Glomerular endothelial cell (primary cell): Measurements from ENCODE around the gene KIF18A. TPM values are rescaled to one million over a fixed set of nuclear protein-coding genes. Genes with fewer than 3 reads are reported as not detected.

Experiments
- DNase-seq: peaks from one replicate; pipeline ENCODE4 v3.0.0-alpha.2; 2011; ENCODE audit warnings: low read depth, low spot score; ENCODE audit errors: extremely low read depth
- total RNA-seq: library from RNA; depleted of rRNA; stranded (reverse); fragments of >200 nt; gene quantifications from 2 replicates; pipeline ENCODE4 v1.2.3, GENCODE V29; 2015

KIF18A gene
- total RNA-seq, 1 donor from 2014 or later = 3.4 TPM

GRCh38 chr11:28049338-28050216 is 58.4 kb downstream of the KIF18A start:
- DNase-seq = no peak

DNA sequence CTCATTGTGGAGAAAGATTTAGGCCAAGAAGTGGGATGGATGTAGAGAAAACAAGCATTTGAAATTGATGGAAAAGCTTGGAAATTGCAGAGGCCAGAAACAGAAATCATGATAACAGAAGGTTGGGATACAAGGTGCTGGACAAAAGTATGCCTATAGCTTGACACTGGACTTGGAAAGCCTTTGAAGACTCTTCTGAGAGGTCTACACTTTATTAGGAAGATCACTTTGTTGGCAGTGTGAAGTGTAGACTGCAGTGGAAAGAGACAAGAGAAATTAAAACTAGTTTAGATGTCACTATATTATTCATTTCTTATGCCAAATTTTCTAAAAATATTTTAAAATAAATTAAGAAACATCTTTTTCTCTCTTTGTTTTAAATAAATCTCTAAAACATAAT is 59.1 kb downstream of the KIF18A start:
- DNase-seq = no peak

DNA sequence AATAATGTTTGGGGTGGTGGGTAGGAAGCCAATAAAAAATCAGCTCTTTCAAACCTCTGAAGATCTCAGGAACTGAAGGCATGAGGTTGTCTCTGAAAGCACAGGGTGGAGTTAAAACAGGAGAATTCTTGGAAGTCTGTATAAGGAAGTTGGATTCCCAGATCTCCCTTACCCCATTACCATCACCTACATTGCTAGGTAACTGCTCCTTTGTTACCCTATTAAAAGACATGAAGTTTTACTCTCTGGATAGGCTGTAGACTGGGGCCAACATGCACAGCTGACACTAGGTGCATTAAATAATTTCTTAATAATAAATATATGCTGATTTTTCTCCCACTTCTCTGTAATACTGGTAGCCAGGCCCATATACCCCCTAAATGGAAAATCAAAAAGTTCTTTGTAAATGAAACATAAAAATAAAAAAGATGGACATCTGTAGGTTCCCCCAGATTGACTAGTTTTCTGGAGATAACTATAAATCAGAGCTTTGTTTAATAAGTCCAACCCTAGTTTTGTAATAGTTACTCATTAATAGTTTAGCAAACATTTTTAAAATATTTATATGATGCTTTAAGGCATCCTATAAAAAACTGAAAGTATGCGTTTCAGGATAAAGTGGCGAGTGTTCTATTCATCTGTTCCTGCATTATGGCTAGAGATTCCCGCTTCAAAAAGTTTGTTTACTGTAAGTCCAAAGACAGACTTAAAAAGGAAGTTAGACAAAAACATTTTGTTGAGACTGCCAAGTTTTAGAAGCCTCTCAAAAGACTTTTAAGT is 63.8 kb downstream of the KIF18A start:
- no peak for DNase-seq

DNA sequence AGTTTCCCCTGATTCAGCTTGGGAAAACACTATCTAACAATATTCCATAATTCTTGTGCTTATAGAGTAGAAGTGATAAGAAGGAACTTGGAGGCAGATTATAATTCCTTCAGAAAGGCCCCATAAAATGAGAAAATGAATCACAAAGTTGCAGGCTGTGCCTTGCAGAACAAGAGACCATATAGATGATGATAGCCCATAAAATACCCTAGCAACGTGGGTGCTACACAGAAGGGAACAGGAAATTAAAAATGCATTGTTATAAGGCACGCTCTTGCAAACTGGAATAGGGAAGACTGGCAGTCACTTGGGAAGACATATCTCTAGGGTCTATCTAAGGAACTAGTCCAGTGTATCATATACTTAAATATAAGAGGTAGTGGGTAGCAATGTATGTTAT is 67.6 kb downstream of the KIF18A start:
- DNase-seq = no peak

DNA sequence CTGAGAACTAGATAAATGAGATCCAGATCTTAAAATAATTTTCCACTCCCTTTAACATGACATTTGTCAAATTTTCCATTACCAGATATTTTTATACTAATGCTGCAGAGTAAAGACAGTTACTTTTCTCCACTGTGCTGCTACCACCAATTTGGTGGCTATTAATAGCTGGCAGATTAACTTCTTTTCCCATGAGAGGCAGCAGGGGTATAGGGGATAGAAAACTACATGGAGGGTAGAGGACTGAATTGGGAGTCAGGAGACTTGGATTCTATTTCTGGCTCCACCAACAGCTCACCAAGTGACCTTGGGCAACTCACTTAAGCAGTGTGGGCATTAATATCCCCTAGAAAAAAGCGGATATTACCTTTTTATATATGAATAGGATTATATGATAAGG is 69.2 kb downstream of the KIF18A start:
- no peak for DNase-seq

DNA sequence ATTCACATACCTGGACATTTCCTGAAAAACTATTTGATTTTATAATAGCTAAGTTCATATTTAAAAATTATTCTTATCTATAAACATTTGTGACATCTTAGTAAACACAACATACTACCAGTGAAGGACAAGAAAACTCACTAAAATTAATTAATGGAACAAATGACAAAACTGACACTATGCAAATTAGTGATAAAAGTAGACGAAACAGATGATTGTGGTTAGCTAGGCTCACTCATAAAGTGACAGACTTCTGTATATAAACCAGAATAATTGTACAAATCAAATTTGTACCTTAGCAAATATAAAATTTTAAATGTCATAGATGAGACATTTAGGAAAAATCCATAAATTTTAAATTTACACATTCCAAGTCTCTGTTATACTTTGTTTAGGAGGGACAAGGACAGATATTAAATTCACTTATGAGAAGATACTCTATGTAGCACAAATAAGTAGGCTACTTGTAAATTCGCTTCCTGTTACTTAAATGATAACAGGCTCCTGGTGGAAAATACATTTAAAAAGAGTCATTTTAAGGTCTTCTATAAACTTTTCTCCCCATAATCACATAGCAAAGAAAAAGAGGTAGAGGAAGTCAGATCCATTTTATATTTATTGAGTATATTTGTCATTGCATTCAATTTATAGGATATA is 81.2 kb downstream of the KIF18A start:
- DNase-seq = no peak

- DNase-seq = no peak
These were observed 90.1 kb downstream of the KIF18A start for GRCh38 chr11:28017816-28018215.

GRCh38 chr11:28011813-28012212 is 96.1 kb downstream of the KIF18A start:
- DNase-seq = no peak

- DNase-seq = no peak
These were observed 98.0 kb downstream of the KIF18A start for GRCh38 chr11:28009996-28010395.

DNA sequence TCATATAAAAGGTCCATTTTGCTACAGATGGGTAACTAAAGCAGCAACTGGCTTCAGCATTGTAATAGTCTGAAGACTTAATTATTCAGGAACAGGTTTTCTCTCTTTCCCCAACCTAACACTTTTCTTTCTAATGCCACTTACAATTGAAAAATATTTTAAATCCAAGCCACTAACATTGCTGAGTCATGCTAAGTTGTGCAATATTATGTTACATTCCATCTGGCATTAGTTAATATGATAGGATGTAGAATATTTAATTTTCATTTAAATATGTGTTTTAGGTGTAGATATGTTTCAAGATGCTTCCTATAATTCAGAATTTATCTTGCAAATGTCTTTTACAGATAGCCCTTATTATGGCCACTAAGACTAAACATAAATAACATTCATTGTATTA is 98.6 kb downstream of the KIF18A start:
- no peak for DNase-seq

DNA sequence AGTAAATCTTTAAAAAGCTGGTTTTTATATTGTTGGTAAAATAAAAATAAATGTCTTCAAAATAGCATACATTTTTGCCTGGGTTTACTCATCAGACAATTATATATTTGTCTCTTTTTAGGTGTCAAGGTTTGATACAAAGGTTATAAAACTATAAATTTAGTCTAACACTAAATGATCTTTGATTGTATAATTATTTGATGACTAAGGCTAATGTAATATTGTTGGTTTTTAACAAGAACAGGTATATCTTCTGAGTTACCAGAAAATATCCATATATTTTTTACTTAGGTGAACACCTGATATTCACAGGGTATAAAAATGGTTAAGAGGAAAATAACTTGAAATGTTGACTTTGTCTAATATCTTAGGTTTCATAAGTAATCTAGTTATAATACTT is 104.3 kb downstream of the KIF18A start:
- DNase-seq = no peak

- DNase-seq = no peak
These were observed 109.4 kb downstream of the KIF18A start for GRCh38 chr11:27998552-27998951.

DNA sequence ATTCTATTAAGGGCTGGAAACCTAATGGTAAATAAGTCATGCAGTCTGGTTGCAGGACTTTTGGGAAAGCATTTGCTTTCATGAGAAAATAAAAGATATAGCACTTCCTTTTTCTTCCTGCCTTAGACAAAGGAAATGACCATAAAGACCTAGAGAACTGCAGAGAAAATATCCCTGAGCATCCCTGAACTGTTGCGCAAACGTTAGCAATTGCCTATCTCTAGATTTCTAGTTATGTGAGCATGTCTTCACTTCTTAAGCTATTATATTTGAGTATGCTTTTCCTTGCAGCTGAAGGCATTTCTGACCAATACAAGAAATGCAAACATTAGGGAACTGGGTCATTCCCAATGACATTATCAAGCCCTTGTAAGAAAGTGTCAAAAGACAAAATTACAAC is 110.6 kb downstream of the KIF18A start:
- no peak for DNase-seq

DNA sequence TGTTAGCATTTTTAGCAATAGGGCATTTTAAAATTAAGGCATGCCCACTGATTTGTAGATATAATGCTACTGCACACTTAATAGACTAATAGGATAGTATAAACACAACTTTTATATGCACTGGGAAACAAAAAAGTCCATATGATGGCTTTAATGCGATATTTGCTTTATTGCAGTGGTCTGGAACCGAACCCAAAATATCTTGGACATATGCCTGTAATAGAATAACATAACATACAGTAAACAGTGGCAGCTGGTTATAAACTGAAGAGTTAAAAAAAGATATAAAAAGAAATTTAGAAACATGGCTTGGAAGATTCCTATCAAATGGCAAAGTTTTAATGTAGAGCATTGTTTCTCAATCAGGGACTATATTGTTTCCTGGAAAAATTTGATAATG is 111.9 kb downstream of the KIF18A start:
- DNase-seq = no peak

DNA sequence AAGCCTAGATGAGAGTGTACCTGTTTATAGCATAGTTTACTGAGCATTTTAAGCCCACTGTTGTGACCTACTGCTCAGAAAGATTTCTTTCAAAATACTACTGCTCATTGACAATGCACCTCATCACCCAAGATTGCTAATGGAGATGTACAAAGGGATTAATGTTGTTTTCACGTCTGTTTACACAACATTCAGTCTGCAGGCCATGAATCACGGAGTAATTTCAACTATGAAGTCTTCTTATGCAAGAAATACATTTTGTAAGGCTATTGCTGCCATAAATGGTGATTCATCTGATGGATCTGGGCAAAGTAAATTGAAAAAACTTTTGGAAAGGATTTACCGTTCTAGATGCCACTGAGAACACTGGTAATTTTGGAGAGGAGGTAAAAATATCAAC is 112.9 kb downstream of the KIF18A start:
- DNase-seq = no peak

- DNase-seq = no peak
These were observed 116.2 kb downstream of the KIF18A start for GRCh38 chr11:27991736-27992135.

DNA sequence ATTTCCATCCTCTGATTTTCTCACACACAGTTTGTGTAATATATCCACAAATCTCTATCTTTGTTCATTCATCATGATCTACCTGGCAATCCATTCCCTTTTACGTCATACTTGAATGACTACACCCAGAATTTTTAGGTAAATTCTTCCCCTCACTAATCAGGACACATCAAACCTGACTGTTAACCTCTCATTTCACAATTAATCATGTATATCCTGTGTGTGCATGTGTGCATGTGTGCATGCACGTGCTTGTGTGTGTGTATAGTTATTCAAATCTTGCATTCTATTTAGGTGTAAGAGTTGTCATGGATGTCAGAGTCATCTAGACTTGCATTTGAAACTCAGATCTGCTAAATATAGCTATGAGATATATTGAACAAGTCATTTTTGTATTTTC is 130.4 kb downstream of the KIF18A start:
- DNase-seq = no peak

- no peak for DNase-seq
These were observed 130.9 kb downstream of the KIF18A start for GRCh38 chr11:27977031-27977430.

GRCh38 chr11:27976262-27976661 is 131.7 kb downstream of the KIF18A start:
- no peak for DNase-seq

DNA sequence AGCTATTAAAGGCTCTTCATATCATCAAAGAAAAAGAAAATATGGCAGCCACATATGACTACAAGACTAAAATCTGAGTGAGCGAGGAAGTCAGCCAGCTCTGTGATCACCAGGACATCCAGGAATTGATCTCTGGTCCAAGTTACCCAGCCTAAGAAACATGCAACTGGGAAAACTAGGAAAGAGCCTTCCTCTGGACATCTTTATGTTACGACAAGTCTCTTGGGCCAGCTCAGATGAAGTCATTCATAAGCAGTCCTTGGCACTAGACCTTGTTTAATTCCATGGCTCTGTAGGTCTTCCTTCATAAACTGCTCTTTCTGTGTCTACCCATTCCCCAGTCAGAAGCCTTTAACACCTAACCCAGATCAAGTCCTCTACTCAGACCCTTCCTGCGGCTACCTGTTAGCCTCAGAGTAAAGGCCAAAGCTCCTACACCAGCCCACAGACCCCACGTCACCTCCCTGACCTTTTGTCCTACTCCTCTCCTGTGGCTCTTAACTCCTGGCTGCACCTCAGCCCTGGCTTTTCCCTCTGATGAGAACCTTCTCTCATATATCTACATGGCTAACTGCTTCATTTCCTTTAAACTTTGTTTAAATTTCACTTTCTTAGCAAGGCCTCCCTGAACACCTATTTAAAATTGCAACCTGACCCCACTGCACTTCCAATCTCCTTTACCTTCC is 134.0 kb downstream of the KIF18A start:
- no peak for DNase-seq
